Epithelial cell of esophagus (primary cell): ENCODE data around the gene TRIM6.

Source experiments
- DNase-seq: peaks from one replicate; pipeline ENCODE4 v3.0.0; 2010; ENCODE audit warnings: low read depth
- H3K4me3 ChIP-seq: 2 replicates; pipeline ENCODE4 v1.5.1; 2011; ENCODE audit warnings: mild to moderate bottlenecking, low read length, control low read depth
- TF ChIP-seq, protein P1 (sequence below): IDR thresholded peaks from 2 replicates; pipeline ENCODE4 v1.5.1; 2011; ENCODE audit warnings: low read depth, mild to moderate bottlenecking, low read length, control low read depth, inconsistent platforms; ENCODE audit not compliant: insufficient read depth; ENCODE audit errors: missing control alignments

The TRIM6 gene

DNA sequence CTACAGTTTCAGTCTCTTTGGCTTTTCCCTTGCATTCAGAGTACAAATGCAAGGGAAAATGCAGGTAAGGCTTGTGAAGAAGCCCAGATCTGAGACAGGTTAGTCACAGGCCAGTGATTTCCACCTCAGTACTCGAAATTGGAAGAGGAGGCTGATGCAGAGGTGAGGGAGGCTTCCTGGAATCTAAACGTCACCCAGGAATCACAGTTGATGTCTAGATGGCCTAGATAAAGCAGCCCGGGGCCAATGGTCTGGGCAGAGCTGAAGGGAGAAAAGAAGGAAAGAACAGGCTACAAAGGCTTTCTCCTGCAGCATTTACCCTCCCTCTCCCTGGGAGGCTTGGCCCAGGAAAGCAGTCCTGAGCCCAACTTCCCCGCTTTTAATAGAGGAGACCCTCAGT, 8.5 kb downstream of the TRIM6 start:
- H3K4me3 ChIP-seq: no peak overlapping the region
- TF ChIP-seq, protein P1, sequence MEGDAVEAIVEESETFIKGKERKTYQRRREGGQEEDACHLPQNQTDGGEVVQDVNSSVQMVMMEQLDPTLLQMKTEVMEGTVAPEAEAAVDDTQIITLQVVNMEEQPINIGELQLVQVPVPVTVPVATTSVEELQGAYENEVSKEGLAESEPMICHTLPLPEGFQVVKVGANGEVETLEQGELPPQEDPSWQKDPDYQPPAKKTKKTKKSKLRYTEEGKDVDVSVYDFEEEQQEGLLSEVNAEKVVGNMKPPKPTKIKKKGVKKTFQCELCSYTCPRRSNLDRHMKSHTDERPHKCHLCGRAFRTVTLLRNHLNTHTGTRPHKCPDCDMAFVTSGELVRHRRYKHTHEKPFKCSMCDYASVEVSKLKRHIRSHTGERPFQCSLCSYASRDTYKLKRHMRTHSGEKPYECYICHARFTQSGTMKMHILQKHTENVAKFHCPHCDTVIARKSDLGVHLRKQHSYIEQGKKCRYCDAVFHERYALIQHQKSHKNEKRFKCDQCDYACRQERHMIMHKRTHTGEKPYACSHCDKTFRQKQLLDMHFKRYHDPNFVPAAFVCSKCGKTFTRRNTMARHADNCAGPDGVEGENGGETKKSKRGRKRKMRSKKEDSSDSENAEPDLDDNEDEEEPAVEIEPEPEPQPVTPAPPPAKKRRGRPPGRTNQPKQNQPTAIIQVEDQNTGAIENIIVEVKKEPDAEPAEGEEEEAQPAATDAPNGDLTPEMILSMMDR: no peak
- DNase-seq: no peak

DNA sequence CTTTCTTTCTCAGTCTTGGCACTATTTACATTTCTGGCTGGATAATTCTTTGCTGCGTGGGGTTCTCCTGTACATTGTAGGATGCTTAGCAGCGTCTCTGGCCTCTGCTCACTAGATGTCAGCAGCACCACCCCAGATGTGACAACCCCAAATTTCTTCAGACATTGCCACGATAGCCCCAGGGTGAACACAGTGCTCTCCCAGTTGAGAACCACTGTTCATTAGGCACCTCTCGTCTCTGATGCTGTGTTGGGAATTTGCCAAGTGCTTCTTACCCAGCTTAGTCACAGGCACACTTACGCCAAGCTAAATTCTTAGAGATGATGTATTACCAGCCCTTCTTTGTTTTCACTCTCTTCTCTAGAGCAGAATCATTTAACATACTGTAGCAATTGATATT, 9.4 kb downstream of the TRIM6 start:
- H3K4me3 ChIP-seq: no peak overlapping the region
- TF ChIP-seq, protein P1: peak; percentile 38
- DNase-seq: peak; percentile 94

DNA sequence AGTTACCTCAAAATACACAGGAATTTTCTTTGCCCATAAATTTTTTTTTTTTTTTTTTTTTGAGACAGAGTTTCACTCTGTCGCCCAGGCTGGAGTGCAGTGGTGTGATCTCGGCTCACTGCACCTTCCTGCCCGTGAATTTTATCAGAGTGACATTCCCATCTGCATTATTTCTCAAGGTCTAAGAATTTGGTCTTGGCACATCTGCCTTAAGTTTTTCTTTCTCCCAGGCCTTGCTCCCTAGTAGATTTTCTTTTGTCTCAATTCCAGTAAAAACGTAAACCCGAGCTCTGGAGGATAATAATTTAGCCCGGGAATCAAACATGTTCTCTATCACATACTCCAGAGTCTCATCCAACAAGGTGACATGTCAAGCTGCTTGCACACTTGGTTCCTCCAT, 12.4 kb downstream of the TRIM6 start:
- no peak for DNase-seq
- TF ChIP-seq, protein P1: no peak
- no peak overlapping the region for H3K4me3 ChIP-seq

DNA sequence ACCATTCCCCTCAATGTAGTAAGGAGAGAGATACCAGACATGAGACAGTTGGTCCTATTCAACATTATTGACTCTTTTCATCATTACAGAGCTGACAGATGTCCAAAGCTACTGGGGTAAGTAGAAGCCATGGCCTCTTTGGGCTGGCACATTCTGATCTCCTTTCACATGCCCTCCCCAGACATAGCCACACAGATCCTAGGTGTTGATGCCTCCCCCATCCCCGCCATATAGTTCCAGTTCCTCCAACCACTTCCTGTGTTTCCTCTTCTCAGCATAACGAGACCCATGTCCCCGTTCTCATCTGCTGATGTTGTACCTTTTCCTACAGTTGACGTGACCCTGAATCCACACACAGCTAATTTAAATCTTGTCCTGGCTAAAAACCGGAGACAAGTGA, 14.0 kb downstream of the TRIM6 start:
- TF ChIP-seq, protein P1: no peak
- DNase-seq: no peak
- H3K4me3 ChIP-seq: no peak overlapping the region

DNA sequence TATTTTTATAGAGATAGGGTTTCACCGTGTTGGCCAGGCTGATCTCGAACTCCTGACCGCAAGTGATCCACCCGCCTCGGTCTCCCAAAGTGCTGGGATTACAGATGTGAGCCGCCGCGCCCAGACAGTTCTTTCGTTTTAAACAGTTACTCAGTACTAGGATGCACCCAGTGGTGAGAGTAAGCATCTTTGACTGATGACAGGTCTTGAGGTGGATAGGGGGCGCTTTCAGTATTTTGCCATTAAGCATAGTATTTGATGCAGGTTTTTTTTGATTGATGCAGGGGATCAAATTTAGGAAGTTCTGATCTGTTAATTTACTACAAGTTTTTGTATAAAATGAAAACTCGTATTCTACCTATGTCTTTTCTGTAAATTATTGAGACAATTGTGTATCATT, 15.2 kb downstream of the TRIM6 start:
- TF ChIP-seq, protein P1: no peak
- no peak for DNase-seq
- no peak overlapping the region for H3K4me3 ChIP-seq

DNA sequence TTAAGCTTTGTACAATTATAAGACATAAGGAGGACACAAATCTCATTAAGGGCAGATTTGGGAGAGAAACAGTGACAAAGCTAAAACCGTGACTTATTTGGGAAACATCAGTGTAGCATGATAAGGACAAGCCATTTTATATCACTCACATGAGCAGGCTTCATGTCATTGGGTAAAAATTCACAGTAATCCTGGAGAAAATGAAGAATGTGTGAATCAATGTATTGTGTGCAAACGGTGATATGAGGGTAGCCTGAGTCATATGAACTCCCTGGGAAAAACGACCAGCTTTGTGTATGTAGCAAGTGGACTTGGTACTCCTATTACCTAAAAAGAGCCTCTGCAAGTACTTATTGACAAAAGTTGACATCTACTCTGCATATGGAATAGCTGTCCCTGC, 22.4 kb downstream of the TRIM6 start:
- peak; percentile 89 for DNase-seq

More for the DNA sequence above, 22.4 kb downstream of the TRIM6 start:
- H3K4me3 ChIP-seq: no peak overlapping the region
- TF ChIP-seq, protein P1: no peak
